Measurements from ENCODE around the gene STIL.

Gene STIL

GRCh38 chr1:47226121-47226838 is 87.7 kb downstream of the STIL start:
- peak overlapping the region; percentile 39 for H3K4me3 Mint-ChIP-seq
- H3K9me3 Mint-ChIP-seq = no peaks in the 10 kb centered on the region
- peaks cover 2% of the 10 kb centered on the region for H3K36me3 Mint-ChIP-seq
- DNase-seq = no peak
- H3K27me3 Mint-ChIP-seq = peaks cover 58% of the 10 kb centered on the region
- CTCF ChIA-PET = interaction anchor here (1.2 to 1.6 kb wide), 2 partner anchors 33 to 37 kb away, joined by 3 to 6 read pairs; no protein-coding TSS in a partner anchor
- no peak overlapping the region for H3K27ac Mint-ChIP-seq
- peaks cover 15% of the 10 kb centered on the region for H3K4me1 Mint-ChIP-seq

- H3K27ac Mint-ChIP-seq = no peak overlapping the region
- peaks cover 51% of the 10 kb centered on the region for H3K27me3 Mint-ChIP-seq
Measured at GRCh38 chr1:47225430-47226100, 88.4 kb downstream of the STIL start.

GRCh38 chr1:47224676-47225399 is 89.1 kb downstream of the STIL start:
- Mint-ChIP-seq H3K4me1 (peaks cover 8% of the 10 kb centered on the region), H3K4me3 (no peak overlapping the region), H3K36me3 (peaks cover 2% of the 10 kb centered on the region), H3K27ac (no peak overlapping the region), H3K27me3 (peaks cover 47% of the 10 kb centered on the region), H3K9me3 (no peaks in the 10 kb centered on the region)
- CTCF ChIA-PET = interaction anchor here (0.6 to 1.4 kb wide), 2 partner anchors 34 to 46 kb away, joined by 3 to 5 read pairs; no protein-coding TSS in a partner anchor
- DNase-seq = no peak

More at GRCh38 chr1:47225430-47226100, 88.4 kb downstream of the STIL start:
- no peaks in the 10 kb centered on the region for H3K9me3 Mint-ChIP-seq
- H3K4me3 Mint-ChIP-seq = peak overlapping the region; percentile 39
- peaks cover 14% of the 10 kb centered on the region for H3K4me1 Mint-ChIP-seq
- CTCF ChIA-PET = interaction anchor here (1.2 kb wide), 1 partner anchor 32 kb away, joined by 3 read pairs; no protein-coding TSS in a partner anchor
- DNase-seq = no peak
- peaks cover 2% of the 10 kb centered on the region for H3K36me3 Mint-ChIP-seq

- CTCF ChIA-PET = interaction anchor here (0.6 to 1.4 kb wide), 2 partner anchors 33 to 45 kb away, joined by 3 to 5 read pairs; no protein-coding TSS in a partner anchor
- no peak for DNase-seq
- Mint-ChIP-seq H3K9me3 (no peaks in the 10 kb centered on the region), H3K4me1 (peaks cover 3% of the 10 kb centered on the region), H3K27me3 (peaks cover 41% of the 10 kb centered on the region), H3K36me3 (peaks cover 2% of the 10 kb centered on the region), H3K4me3 (no peak overlapping the region), H3K27ac (no peak overlapping the region)
Measured at GRCh38 chr1:47223921-47224675, 89.8 kb downstream of the STIL start.

- CTCF ChIA-PET = interaction anchor here (1.4 kb wide), 1 partner anchor 44 kb away, joined by 5 read pairs; no protein-coding TSS in a partner anchor
- H3K9me3 Mint-ChIP-seq = no peaks in the 10 kb centered on the region
- H3K4me3 Mint-ChIP-seq = no peak overlapping the region
- DNase-seq = no peak
- H3K27me3 Mint-ChIP-seq = peaks cover 33% of the 10 kb centered on the region
- peaks cover 2% of the 10 kb centered on the region for H3K36me3 Mint-ChIP-seq
- H3K4me1 Mint-ChIP-seq = peaks cover 3% of the 10 kb centered on the region
- H3K27ac Mint-ChIP-seq = no peak overlapping the region
Measured at GRCh38 chr1:47223174-47223920, 90.6 kb downstream of the STIL start.

GRCh38 chr1:47222476-47222875 is 91.5 kb downstream of the STIL start:
- H3K4me1 Mint-ChIP-seq = peaks cover 3% of the 10 kb centered on the region
- no peak for DNase-seq
- H3K36me3 Mint-ChIP-seq = peaks cover 2% of the 10 kb centered on the region
- no peak overlapping the region for H3K27ac Mint-ChIP-seq
- H3K4me3 Mint-ChIP-seq = no peak overlapping the region
- peaks cover 25% of the 10 kb centered on the region for H3K27me3 Mint-ChIP-seq
- CTCF ChIA-PET = interaction anchor here (0.7 to 1.6 kb wide), 3 partner anchors 40 to 504 kb away, joined by 3 to 4 read pairs (median 3); partner anchors contain the start of gene FOXD2
- H3K9me3 Mint-ChIP-seq = no peaks in the 10 kb centered on the region

GRCh38 chr1:47219590-47220220 is 94.2 kb downstream of the STIL start:
- H3K4me3 Mint-ChIP-seq = no peak overlapping the region
- peaks cover 4% of the 10 kb centered on the region for H3K27me3 Mint-ChIP-seq
- no peak overlapping the region for H3K27ac Mint-ChIP-seq
- no peaks in the 10 kb centered on the region for H3K9me3 Mint-ChIP-seq
- no peaks in the 10 kb centered on the region for H3K36me3 Mint-ChIP-seq
- no peaks in the 10 kb centered on the region for H3K4me1 Mint-ChIP-seq
- CTCF ChIA-PET = no interaction called here
- DNase-seq = no peak

GRCh38 chr1:47219001-47219400 is 94.9 kb downstream of the STIL start:
- peaks cover 4% of the 10 kb centered on the region for H3K27me3 Mint-ChIP-seq
- no peaks in the 10 kb centered on the region for H3K9me3 Mint-ChIP-seq
- H3K4me1 Mint-ChIP-seq = no peaks in the 10 kb centered on the region
- CTCF ChIA-PET = no interaction called here
- no peak for DNase-seq
- no peak overlapping the region for H3K27ac Mint-ChIP-seq
- H3K4me3 Mint-ChIP-seq = no peak overlapping the region
- no peaks in the 10 kb centered on the region for H3K36me3 Mint-ChIP-seq

- Mint-ChIP-seq H3K27ac (no peak overlapping the region), H3K9me3 (no peaks in the 10 kb centered on the region), H3K36me3 (no peaks in the 10 kb centered on the region), H3K4me3 (no peak overlapping the region), H3K27me3 (peaks cover 14% of the 10 kb centered on the region), H3K4me1 (peaks cover 4% of the 10 kb centered on the region)
- CTCF ChIA-PET = no interaction called here
- DNase-seq = no peak
Measured at GRCh38 chr1:47216278-47217059, 97.5 kb downstream of the STIL start.

GRCh38 chr1:47215713-47216112 is 98.2 kb downstream of the STIL start:
- peaks cover 4% of the 10 kb centered on the region for H3K4me1 Mint-ChIP-seq
- H3K27ac Mint-ChIP-seq = no peak overlapping the region
- H3K27me3 Mint-ChIP-seq = peaks cover 14% of the 10 kb centered on the region
- H3K36me3 Mint-ChIP-seq = no peaks in the 10 kb centered on the region
- no peaks in the 10 kb centered on the region for H3K9me3 Mint-ChIP-seq
- no peak overlapping the region for H3K4me3 Mint-ChIP-seq
- no peak for DNase-seq
- CTCF ChIA-PET = no interaction called here

GRCh38 chr1:47214549-47214948 is 99.4 kb downstream of the STIL start:
- Mint-ChIP-seq H3K9me3 (no peaks in the 10 kb centered on the region), H3K4me3 (no peak overlapping the region), H3K36me3 (no peaks in the 10 kb centered on the region), H3K4me1 (peaks cover 4% of the 10 kb centered on the region), H3K27me3 (peaks cover 16% of the 10 kb centered on the region), H3K27ac (no peak overlapping the region)
- CTCF ChIA-PET = no interaction called here
- no peak for DNase-seq

- H3K9me3 Mint-ChIP-seq = no peaks in the 10 kb centered on the region
- no peak for DNase-seq
- H3K27me3 Mint-ChIP-seq = peaks cover 26% of the 10 kb centered on the region
- CTCF ChIA-PET = interaction anchor here (0.6 to 2.1 kb wide), 3 partner anchors 20 to 38 kb away, joined by 3 to 7 read pairs (median 6); no protein-coding TSS in a partner anchor
- no peak overlapping the region for H3K27ac Mint-ChIP-seq
- H3K4me1 Mint-ChIP-seq = peaks cover 4% of the 10 kb centered on the region
- H3K36me3 Mint-ChIP-seq = no peaks in the 10 kb centered on the region
- no peak overlapping the region for H3K4me3 Mint-ChIP-seq
Measured at GRCh38 chr1:47213230-47213963, 100.5 kb downstream of the STIL start.
